CD4-positive, CD25-positive, alpha-beta regulatory T cell (primary cell): Measurements from ENCODE around the gene PLIN4. TPM values are rescaled to one million over a fixed set of nuclear protein-coding genes. Genes with fewer than 3 reads are reported as not detected.

Experiments used
- ATAC-seq, 2 donors: fragments of 150-1000 bp; cut with Tn5 transposase; one replicate each; pipeline ENCODE4 v1.10.0; 2021; ENCODE audit warnings: low read depth in 2 of 2, moderate number of reproducible peaks in 2 of 2, moderate library complexity in 1 of 2
- DNase-seq, 3 donors: peaks; one replicate each; pipeline versions ENCODE4 v3.0.0 to v3.0.0-alpha.2; 2012 to 2022; ENCODE audit warnings: mixed read lengths in 1 of 3
- H3K27ac ChIP-seq: one replicate; pipeline ENCODE4 v1.7.0; 2013; ENCODE audit warnings: mild to moderate bottlenecking, low read length; ENCODE audit not compliant: insufficient read depth, poor library complexity, severe bottlenecking
- H3K27me3 ChIP-seq: one replicate; pipeline ENCODE4 v1.7.0; 2013; ENCODE audit warnings: low read length; ENCODE audit not compliant: control insufficient read depth, insufficient read depth
- H3K36me3 ChIP-seq: one replicate; pipeline ENCODE4 v1.7.0; 2013; ENCODE audit warnings: mild to moderate bottlenecking, low read length, moderate library complexity; ENCODE audit not compliant: control insufficient read depth, insufficient read depth
- H3K4me1 ChIP-seq: 2 replicates; pipeline ENCODE4 v1.7.0; 2013; ENCODE audit warnings: mild to moderate bottlenecking, low read length; ENCODE audit not compliant: insufficient read depth, control insufficient read depth, poor library complexity, severe bottlenecking
- H3K4me3 ChIP-seq: one replicate; pipeline ENCODE4 v1.7.0; 2013; ENCODE audit warnings: low read depth, mild to moderate bottlenecking, low read length, moderate library complexity
- H3K9me3 ChIP-seq, 2 experiments: 1 replicate in 1 of 2; 2 replicates in 1 of 2; pipeline ENCODE4 v1.7.0; 2013; ENCODE audit warnings: low read length in 2 of 2, mild to moderate bottlenecking in 1 of 2, moderate library complexity in 1 of 2; ENCODE audit not compliant: control insufficient read depth in 2 of 2
- H3K27ac Mint-ChIP-seq, 3 donors: one replicate each; pipeline ENCODE4 v1.8.0; 2020 to 2022; ENCODE audit warnings: mild to moderate bottlenecking in 3 of 3, mixed read lengths in 3 of 3, moderate library complexity in 2 of 3
- H3K27me3 Mint-ChIP-seq: one replicate; pipeline ENCODE4 v1.8.0; 2022; ENCODE audit warnings: mild to moderate bottlenecking, mixed read lengths
- H3K36me3 Mint-ChIP-seq: one replicate; pipeline ENCODE4 v1.8.0; 2020; ENCODE audit warnings: mixed read lengths
- H3K4me1 Mint-ChIP-seq, 4 donors: one replicate each; pipeline ENCODE4 v1.8.0; 2020 to 2022; ENCODE audit warnings: mixed read lengths in 4 of 4, mild to moderate bottlenecking in 1 of 4
- H3K4me3 Mint-ChIP-seq, 4 donors: one replicate each; pipeline ENCODE4 v1.8.0; 2020 to 2022; ENCODE audit warnings: mild to moderate bottlenecking in 4 of 4, mixed read lengths in 4 of 4, moderate library complexity in 3 of 4
- H3K9me3 Mint-ChIP-seq, 7 donors: one replicate each; pipeline ENCODE4 v1.8.0; 2020 to 2022; ENCODE audit warnings: mixed read lengths in 7 of 7, mild to moderate bottlenecking in 3 of 7, moderate library complexity in 2 of 7
- polyA plus RNA-seq, 4 donors: library from polyadenylated mRNA; unstranded; fragments of 300-500 nt; fragmentation: Illumina TruSeq; gene quantifications; one replicate each; pipeline ENCODE4 v1.2.3, GENCODE V29; 2021
- total RNA-seq: library from RNA; stranded (reverse); gene quantifications from one replicate; pipeline ENCODE4 v1.2.3, GENCODE V29; 2022

The PLIN4 gene
- total and polyA plus RNA-seq, 5 donors from 2014 or later, result 0.02 to 0.13 (median 0.05) TPM; not detected in 2

- H3K36me3 Mint-ChIP-seq, result no peaks in the 10 kb centered on the region
- peak overlapping the region in 1 of 3 donors; percentile 55 for H3K27ac Mint-ChIP-seq
Observed at GRCh38 chr19:4521170-4521887, 3.0 kb upstream of the PLIN4 start.

GRCh38 chr19:4519521-4520277 is 1.4 kb upstream of the PLIN4 start:
- H3K27ac ChIP-seq, result no peak overlapping the region
- no peak overlapping the region for H3K4me3 ChIP-seq
- Mint-ChIP-seq H3K9me3 (peaks cover 0 to 1% (median 0%) of the 10 kb centered on the region in 7 donors), H3K4me3 (no peak overlapping the region), H3K27me3 (peaks cover 23% of the 10 kb centered on the region), H3K36me3 (no peaks in the 10 kb centered on the region), H3K4me1 (no peaks in the 10 kb centered on the region), H3K27ac (peak overlapping the region in 1 of 3 donors; percentile 76)
- no peaks in the 10 kb centered on the region for H3K9me3 ChIP-seq
- ATAC-seq, result peak in 1 of 2 donors; percentile 18
- no peaks in the 10 kb centered on the region for H3K27me3 ChIP-seq
- H3K36me3 ChIP-seq, result no peaks in the 10 kb centered on the region
- no peak for DNase-seq
- no peaks in the 10 kb centered on the region for H3K4me1 ChIP-seq

More at GRCh38 chr19:4521170-4521887, 3.0 kb upstream of the PLIN4 start:
- Histone ChIP-seq H3K27ac (no peak overlapping the region), H3K9me3 (no peaks in the 10 kb centered on the region), H3K4me1 (no peaks in the 10 kb centered on the region), H3K36me3 (no peaks in the 10 kb centered on the region), H3K27me3 (no peaks in the 10 kb centered on the region), H3K4me3 (no peak overlapping the region)
- H3K9me3 Mint-ChIP-seq, result peaks cover 0 to 1% (median 0%) of the 10 kb centered on the region in 7 donors
- ATAC-seq (no peak), DNase-seq (no peak)
- peak overlapping the region in 1 of 4 donors; percentile 27 for H3K4me3 Mint-ChIP-seq
- H3K27me3 Mint-ChIP-seq, result peaks cover 18% of the 10 kb centered on the region
- no peaks in the 10 kb centered on the region for H3K4me1 Mint-ChIP-seq

- H3K27me3 ChIP-seq, result no peaks in the 10 kb centered on the region
- H3K4me1 ChIP-seq, result no peaks in the 10 kb centered on the region
- peaks cover 23% of the 10 kb centered on the region for H3K27me3 Mint-ChIP-seq
- H3K36me3 Mint-ChIP-seq, result no peaks in the 10 kb centered on the region
- peaks cover 0 to 1% (median 0%) of the 10 kb centered on the region in 7 donors for H3K9me3 Mint-ChIP-seq
- H3K4me3 ChIP-seq, result no peak overlapping the region
- no peaks in the 10 kb centered on the region for H3K4me1 Mint-ChIP-seq
- no peak overlapping the region for H3K27ac ChIP-seq
- DNase-seq, result no peak
- H3K9me3 ChIP-seq, result no peaks in the 10 kb centered on the region
- no peaks in the 10 kb centered on the region for H3K36me3 ChIP-seq
- H3K27ac Mint-ChIP-seq, result no peak overlapping the region
- no peak for ATAC-seq
- no peak overlapping the region for H3K4me3 Mint-ChIP-seq
Observed at GRCh38 chr19:4519172-4519496, 848 bp upstream of the PLIN4 start.

GRCh38 chr19:4517451-4518057 is 732 bp downstream of the PLIN4 start:
- peaks cover 0 to 1% (median 0%) of the 10 kb centered on the region in 7 donors for H3K9me3 Mint-ChIP-seq

GRCh38 chr19:4516939-4517300 is 1.4 kb downstream of the PLIN4 start:
- Histone ChIP-seq H3K27ac (no peak overlapping the region), H3K4me3 (no peak overlapping the region), H3K4me1 (no peaks in the 10 kb centered on the region), H3K36me3 (no peaks in the 10 kb centered on the region), H3K9me3 (no peaks in the 10 kb centered on the region), H3K27me3 (no peaks in the 10 kb centered on the region)
- no peak for ATAC-seq
- H3K27me3 Mint-ChIP-seq, result peaks cover 20% of the 10 kb centered on the region
- H3K36me3 Mint-ChIP-seq, result no peaks in the 10 kb centered on the region
- no peak for DNase-seq
- peaks cover 0 to 1% (median 0%) of the 10 kb centered on the region in 7 donors for H3K9me3 Mint-ChIP-seq
- H3K4me3 Mint-ChIP-seq, result no peak overlapping the region
- H3K27ac Mint-ChIP-seq, result no peak overlapping the region
- no peaks in the 10 kb centered on the region for H3K4me1 Mint-ChIP-seq

More at GRCh38 chr19:4517451-4518057, 732 bp downstream of the PLIN4 start:
- DNase-seq (no peak), ATAC-seq (no peak)
- Histone ChIP-seq H3K27ac (no peak overlapping the region), H3K4me1 (no peaks in the 10 kb centered on the region), H3K27me3 (no peaks in the 10 kb centered on the region), H3K9me3 (no peaks in the 10 kb centered on the region), H3K4me3 (no peak overlapping the region), H3K36me3 (no peaks in the 10 kb centered on the region)
- Mint-ChIP-seq H3K4me1 (no peaks in the 10 kb centered on the region), H3K27ac (no peak overlapping the region), H3K36me3 (no peaks in the 10 kb centered on the region), H3K4me3 (no peak overlapping the region), H3K27me3 (peaks cover 23% of the 10 kb centered on the region)

- Histone ChIP-seq H3K4me1 (no peaks in the 10 kb centered on the region), H3K4me3 (no peak overlapping the region), H3K27me3 (no peaks in the 10 kb centered on the region), H3K27ac (no peak overlapping the region), H3K36me3 (no peaks in the 10 kb centered on the region), H3K9me3 (no peaks in the 10 kb centered on the region)
- no peak for ATAC-seq
- H3K36me3 Mint-ChIP-seq, result no peaks in the 10 kb centered on the region
- H3K4me3 Mint-ChIP-seq, result no peak overlapping the region
- no peaks in the 10 kb centered on the region for H3K4me1 Mint-ChIP-seq
- peaks cover 0 to 2% (median 0%) of the 10 kb centered on the region in 7 donors for H3K9me3 Mint-ChIP-seq
- H3K27me3 Mint-ChIP-seq, result peaks cover 15% of the 10 kb centered on the region
- no peak for DNase-seq
- H3K27ac Mint-ChIP-seq, result peak overlapping the region in 1 of 3 donors; percentile 20
Observed at GRCh38 chr19:4516199-4516938, 1.9 kb downstream of the PLIN4 start.

GRCh38 chr19:4515732-4516131 is 2.6 kb downstream of the PLIN4 start:
- Mint-ChIP-seq H3K4me3 (no peak overlapping the region), H3K27ac (peak overlapping the region in 1 of 3 donors; percentile 66), H3K36me3 (no peaks in the 10 kb centered on the region), H3K9me3 (peaks cover 0 to 2% (median 0%) of the 10 kb centered on the region in 7 donors), H3K4me1 (no peaks in the 10 kb centered on the region), H3K27me3 (peaks cover 9% of the 10 kb centered on the region)
- Histone ChIP-seq H3K27ac (no peak overlapping the region), H3K27me3 (no peaks in the 10 kb centered on the region), H3K4me3 (no peak overlapping the region), H3K4me1 (no peaks in the 10 kb centered on the region), H3K9me3 (no peaks in the 10 kb centered on the region), H3K36me3 (no peaks in the 10 kb centered on the region)
- no peak for DNase-seq
- no peak for ATAC-seq
